A549 (cell line): Measurements from ENCODE around the gene THADA.

ENCODE experiments used
- CHD2 ChIP-seq: fragments of 150-350 bp; IDR thresholded peaks from 2 replicates; pipeline ENCODE4 v1.6.1; 2014; ENCODE audit warnings: low read length; ENCODE audit not compliant: partially characterized antibody
- MAFK ChIP-seq: fragments of 450-650 bp; IDR thresholded peaks from 2 replicates; pipeline ENCODE4 v1.6.1; 2014; ENCODE audit not compliant: partially characterized antibody
- MYC ChIP-seq: IDR thresholded peaks from 2 replicates; pipeline ENCODE4 v1.6.1; 2012; ENCODE audit warnings: mild to moderate bottlenecking, inconsistent platforms, low read length, improper control_type of control experiment, borderline replicate concordance
- POLR2A ChIP-seq: IDR thresholded peaks from 2 replicates; pipeline ENCODE4 v1.6.1; 2012; ENCODE audit warnings: mild to moderate bottlenecking, low read length
- TF ChIP-seq, protein P1 (sequence below): fragments of >200 bp; sonication (Bioruptor Twin); formaldehyde crosslinking; IDR thresholded peaks from 3 replicates; pipeline ENCODE4 v1.5.1; 2016
- TF ChIP-seq, protein P2 (sequence below): fragments of 200-600 bp; sonication (generic); IDR thresholded peaks from 2 replicates; pipeline ENCODE4 v1.6.1; 2016; ENCODE audit warnings: antibody characterized with exemption, mild to moderate bottlenecking, moderate library complexity

DNA sequence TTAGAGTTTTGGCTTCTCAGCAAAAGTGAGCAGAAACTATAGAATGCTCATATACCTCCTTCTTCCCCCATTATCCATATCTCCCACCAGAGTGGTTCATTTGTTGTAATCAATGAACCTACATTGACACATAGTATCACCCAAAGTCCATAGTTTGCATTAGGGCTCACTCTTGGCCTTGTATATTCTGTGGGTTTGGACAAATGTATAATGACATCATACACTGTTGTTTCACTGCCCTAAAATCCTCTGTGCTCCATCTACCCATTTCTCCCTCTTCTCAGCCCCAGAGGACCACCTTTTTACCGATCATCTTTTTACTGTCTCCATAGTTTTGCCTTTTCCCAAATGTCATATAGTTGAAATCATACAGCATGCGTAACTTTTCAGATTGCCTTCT, 393.5 kb downstream of the THADA start:
- TF ChIP-seq, protein P1, sequence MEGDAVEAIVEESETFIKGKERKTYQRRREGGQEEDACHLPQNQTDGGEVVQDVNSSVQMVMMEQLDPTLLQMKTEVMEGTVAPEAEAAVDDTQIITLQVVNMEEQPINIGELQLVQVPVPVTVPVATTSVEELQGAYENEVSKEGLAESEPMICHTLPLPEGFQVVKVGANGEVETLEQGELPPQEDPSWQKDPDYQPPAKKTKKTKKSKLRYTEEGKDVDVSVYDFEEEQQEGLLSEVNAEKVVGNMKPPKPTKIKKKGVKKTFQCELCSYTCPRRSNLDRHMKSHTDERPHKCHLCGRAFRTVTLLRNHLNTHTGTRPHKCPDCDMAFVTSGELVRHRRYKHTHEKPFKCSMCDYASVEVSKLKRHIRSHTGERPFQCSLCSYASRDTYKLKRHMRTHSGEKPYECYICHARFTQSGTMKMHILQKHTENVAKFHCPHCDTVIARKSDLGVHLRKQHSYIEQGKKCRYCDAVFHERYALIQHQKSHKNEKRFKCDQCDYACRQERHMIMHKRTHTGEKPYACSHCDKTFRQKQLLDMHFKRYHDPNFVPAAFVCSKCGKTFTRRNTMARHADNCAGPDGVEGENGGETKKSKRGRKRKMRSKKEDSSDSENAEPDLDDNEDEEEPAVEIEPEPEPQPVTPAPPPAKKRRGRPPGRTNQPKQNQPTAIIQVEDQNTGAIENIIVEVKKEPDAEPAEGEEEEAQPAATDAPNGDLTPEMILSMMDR, result no peak
- TF ChIP-seq, protein P2, sequence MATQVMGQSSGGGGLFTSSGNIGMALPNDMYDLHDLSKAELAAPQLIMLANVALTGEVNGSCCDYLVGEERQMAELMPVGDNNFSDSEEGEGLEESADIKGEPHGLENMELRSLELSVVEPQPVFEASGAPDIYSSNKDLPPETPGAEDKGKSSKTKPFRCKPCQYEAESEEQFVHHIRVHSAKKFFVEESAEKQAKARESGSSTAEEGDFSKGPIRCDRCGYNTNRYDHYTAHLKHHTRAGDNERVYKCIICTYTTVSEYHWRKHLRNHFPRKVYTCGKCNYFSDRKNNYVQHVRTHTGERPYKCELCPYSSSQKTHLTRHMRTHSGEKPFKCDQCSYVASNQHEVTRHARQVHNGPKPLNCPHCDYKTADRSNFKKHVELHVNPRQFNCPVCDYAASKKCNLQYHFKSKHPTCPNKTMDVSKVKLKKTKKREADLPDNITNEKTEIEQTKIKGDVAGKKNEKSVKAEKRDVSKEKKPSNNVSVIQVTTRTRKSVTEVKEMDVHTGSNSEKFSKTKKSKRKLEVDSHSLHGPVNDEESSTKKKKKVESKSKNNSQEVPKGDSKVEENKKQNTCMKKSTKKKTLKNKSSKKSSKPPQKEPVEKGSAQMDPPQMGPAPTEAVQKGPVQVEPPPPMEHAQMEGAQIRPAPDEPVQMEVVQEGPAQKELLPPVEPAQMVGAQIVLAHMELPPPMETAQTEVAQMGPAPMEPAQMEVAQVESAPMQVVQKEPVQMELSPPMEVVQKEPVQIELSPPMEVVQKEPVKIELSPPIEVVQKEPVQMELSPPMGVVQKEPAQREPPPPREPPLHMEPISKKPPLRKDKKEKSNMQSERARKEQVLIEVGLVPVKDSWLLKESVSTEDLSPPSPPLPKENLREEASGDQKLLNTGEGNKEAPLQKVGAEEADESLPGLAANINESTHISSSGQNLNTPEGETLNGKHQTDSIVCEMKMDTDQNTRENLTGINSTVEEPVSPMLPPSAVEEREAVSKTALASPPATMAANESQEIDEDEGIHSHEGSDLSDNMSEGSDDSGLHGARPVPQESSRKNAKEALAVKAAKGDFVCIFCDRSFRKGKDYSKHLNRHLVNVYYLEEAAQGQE, result no peak
- no peak for TF ChIP-seq MYC
- TF ChIP-seq POLR2A, result no peak
- no peak for TF ChIP-seq CHD2
- no peak for TF ChIP-seq MAFK
